Astrocyte (in vitro differentiated cells and primary cell): ENCODE measurements around the gene UBXN7.

ENCODE experiments used
- EZH2 ChIP-seq: IDR thresholded peaks from 2 replicates; pipeline ENCODE4 v1.6.1; 2012; ENCODE audit warnings: mild to moderate bottlenecking, low read length, inconsistent platforms; ENCODE audit not compliant: insufficient read depth
- TF ChIP-seq, protein P1 (sequence below): IDR thresholded peaks from 2 replicates; pipeline ENCODE4 v1.5.1; 2011; ENCODE audit warnings: low read depth, mild to moderate bottlenecking, inconsistent platforms, low read length, moderate library complexity; ENCODE audit not compliant: insufficient read depth

DNA sequence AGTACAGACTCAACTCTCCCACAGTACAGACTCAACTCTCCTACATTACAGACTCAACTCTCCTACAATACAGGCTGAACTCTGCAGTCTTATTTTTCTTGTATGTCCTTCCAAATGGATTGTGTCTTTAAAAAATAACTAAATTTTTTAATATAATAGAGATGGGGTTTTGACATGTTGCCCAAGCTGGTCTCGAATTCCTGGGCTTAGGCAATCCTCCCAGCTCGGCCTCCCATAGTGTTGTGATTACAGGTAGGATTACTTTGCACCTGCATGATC lies 31.2 kb upstream of the UBXN7 start:
- TF ChIP-seq EZH2, result no peak
- TF ChIP-seq, protein P1, sequence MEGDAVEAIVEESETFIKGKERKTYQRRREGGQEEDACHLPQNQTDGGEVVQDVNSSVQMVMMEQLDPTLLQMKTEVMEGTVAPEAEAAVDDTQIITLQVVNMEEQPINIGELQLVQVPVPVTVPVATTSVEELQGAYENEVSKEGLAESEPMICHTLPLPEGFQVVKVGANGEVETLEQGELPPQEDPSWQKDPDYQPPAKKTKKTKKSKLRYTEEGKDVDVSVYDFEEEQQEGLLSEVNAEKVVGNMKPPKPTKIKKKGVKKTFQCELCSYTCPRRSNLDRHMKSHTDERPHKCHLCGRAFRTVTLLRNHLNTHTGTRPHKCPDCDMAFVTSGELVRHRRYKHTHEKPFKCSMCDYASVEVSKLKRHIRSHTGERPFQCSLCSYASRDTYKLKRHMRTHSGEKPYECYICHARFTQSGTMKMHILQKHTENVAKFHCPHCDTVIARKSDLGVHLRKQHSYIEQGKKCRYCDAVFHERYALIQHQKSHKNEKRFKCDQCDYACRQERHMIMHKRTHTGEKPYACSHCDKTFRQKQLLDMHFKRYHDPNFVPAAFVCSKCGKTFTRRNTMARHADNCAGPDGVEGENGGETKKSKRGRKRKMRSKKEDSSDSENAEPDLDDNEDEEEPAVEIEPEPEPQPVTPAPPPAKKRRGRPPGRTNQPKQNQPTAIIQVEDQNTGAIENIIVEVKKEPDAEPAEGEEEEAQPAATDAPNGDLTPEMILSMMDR, result no peak
